Ishikawa (cell line): ENCODE measurements around the gene FGFBP1.
A peak's percentile ranks its signal among the peaks of the same experiment; 100 is the strongest.

Source experiments
- CEBPB ChIP-seq: IDR thresholded peaks from 2 replicates; pipeline ENCODE4 v1.6.1; 2012
- EGR1 ChIP-seq: IDR thresholded peaks from 2 replicates; pipeline ENCODE4 v1.6.1; 2012
- EP300 ChIP-seq: IDR thresholded peaks from 2 replicates; pipeline ENCODE4 v1.6.1; 2012; ENCODE audit warnings: borderline replicate concordance
- FOXM1 ChIP-seq: IDR thresholded peaks from 2 replicates; pipeline ENCODE4 v1.6.1; 2012; ENCODE audit warnings: low read depth, borderline replicate concordance
- MAX ChIP-seq: IDR thresholded peaks from 2 replicates; pipeline ENCODE4 v1.6.1; 2012
- NFIC ChIP-seq: IDR thresholded peaks from 2 replicates; pipeline ENCODE4 v1.6.1; 2012
- RAD21 ChIP-seq: IDR thresholded peaks from 2 replicates; pipeline ENCODE4 v1.6.1; 2012; ENCODE audit warnings: low read depth
- REST ChIP-seq: IDR thresholded peaks from 2 replicates; pipeline ENCODE4 v1.6.1; 2012; ENCODE audit warnings: low read depth, mild to moderate bottlenecking
- TAF1 ChIP-seq: IDR thresholded peaks from 2 replicates; pipeline ENCODE4 v1.6.1; 2012; ENCODE audit warnings: low read depth, mild to moderate bottlenecking
- TCF12 ChIP-seq: IDR thresholded peaks from 2 replicates; pipeline ENCODE4 v1.6.1; 2012; ENCODE audit warnings: low read depth
- TEAD4 ChIP-seq: IDR thresholded peaks from 2 replicates; pipeline ENCODE4 v1.6.1; 2012
- USF1 ChIP-seq: IDR thresholded peaks from 2 replicates; pipeline ENCODE4 v1.6.1; 2012
- YY1 ChIP-seq: IDR thresholded peaks from 2 replicates; pipeline ENCODE4 v1.6.1; 2012; ENCODE audit warnings: low read depth
- ZBTB7A ChIP-seq: IDR thresholded peaks from 2 replicates; pipeline ENCODE4 v1.6.1; 2012; ENCODE audit warnings: low read depth

The FGFBP1 gene

GRCh38 chr4:15976456-15977447 lies 38.2 kb upstream of the FGFBP1 start:
- peak; percentile 28; the same call in 1 of the 2 replicates for TF ChIP-seq RAD21
- TF ChIP-seq TCF12, result no peak
- TF ChIP-seq FOXM1, result no peak
- no peak for TF ChIP-seq YY1
- no peak for TF ChIP-seq CEBPB
- TF ChIP-seq REST, result no peak
- TF ChIP-seq ZBTB7A, result no peak

GRCh38 chr4:15971068-15971801 lies 32.7 kb upstream of the FGFBP1 start:
- TF ChIP-seq USF1, result no peak
- TF ChIP-seq TAF1, result no peak
- no peak for TF ChIP-seq RAD21
- no peak for TF ChIP-seq EGR1
- no peak for TF ChIP-seq CEBPB
- no peak for TF ChIP-seq NFIC
- no peak for TF ChIP-seq REST
- TF ChIP-seq FOXM1, result no peak

GRCh38 chr4:15968551-15969300 lies 30.2 kb upstream of the FGFBP1 start:
- no peak for TF ChIP-seq REST

GRCh38 chr4:15965325-15965724 lies 26.8 kb upstream of the FGFBP1 start:
- TF ChIP-seq RAD21, result no peak
- no peak for TF ChIP-seq TEAD4
- no peak for TF ChIP-seq EP300
- TF ChIP-seq NFIC, result no peak
- TF ChIP-seq FOXM1, result no peak
- TF ChIP-seq YY1, result no peak
- TF ChIP-seq ZBTB7A, result no peak
- TF ChIP-seq MAX, result no peak
- TF ChIP-seq REST, result no peak
- no peak for TF ChIP-seq USF1
- TF ChIP-seq TCF12, result no peak
- no peak for TF ChIP-seq TAF1
